ENCODE results near the gene SLC6A16.
"Not testable (repeated sequence)": the region's sequence is repeated elsewhere in the genome, so short reads cannot be mapped to it uniquely, and the experiment has no call there.

SLC6A16 gene

GRCh38 chr19:49324801-49325576 lies at the start of gene SLC6A16:
SLC6A16 (minus strand) TSS chr19:49325191; CDS start chr19:49311347, 13,844 bp downstream.
- DNase-seq: no peak

- DNase-seq: not testable (repeated sequence)
These were observed 48.2 kb upstream of the SLC6A16 start for GRCh38 chr19:49373174-49373573.

DNA sequence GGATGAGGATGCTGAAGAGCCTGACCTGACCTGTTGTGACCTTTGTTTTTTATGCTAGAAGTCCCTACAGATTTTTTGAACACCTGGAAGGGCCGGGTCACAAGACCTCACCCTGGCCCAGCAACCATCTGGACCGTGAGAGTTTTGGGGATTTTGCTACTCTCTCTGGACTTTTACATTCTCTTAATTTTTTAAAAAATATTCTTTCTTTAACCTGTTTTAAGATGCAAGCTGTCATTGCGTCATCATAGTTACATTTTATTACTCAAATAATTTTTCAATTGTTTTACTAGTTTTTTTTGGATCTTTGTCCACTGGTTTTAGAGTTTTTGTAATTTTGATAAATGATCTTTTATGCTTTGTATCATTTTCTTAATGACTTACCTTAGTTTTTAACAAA lies 46.2 kb upstream of the SLC6A16 start:
- no peak for DNase-seq

GRCh38 chr19:49368711-49369358 lies 43.8 kb upstream of the SLC6A16 start:
- DNase-seq: no peak

DNA sequence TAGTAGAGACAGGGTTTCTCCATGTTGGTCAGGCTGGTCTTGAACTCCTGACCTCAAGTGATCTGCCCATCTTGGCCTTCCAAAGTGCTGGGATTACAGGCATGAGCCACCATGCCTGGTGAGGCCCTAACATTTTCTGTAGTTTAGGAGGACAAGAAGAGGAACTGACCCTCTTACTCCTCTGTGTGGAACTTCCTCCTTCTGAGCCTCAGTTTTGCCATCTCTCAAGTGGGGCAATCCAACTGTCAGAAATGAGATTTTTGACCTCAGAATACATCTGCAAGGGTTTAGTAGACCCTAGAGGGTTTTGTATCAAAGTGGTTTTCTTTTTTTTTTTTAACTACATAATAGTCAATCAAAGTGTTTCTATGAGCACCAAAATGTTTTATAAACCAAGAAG lies 41.1 kb upstream of the SLC6A16 start:
- no peak for DNase-seq

- DNase-seq: peak; percentile 30
These were observed 39.2 kb upstream of the SLC6A16 start for GRCh38 chr19:49364083-49364737.

DNA sequence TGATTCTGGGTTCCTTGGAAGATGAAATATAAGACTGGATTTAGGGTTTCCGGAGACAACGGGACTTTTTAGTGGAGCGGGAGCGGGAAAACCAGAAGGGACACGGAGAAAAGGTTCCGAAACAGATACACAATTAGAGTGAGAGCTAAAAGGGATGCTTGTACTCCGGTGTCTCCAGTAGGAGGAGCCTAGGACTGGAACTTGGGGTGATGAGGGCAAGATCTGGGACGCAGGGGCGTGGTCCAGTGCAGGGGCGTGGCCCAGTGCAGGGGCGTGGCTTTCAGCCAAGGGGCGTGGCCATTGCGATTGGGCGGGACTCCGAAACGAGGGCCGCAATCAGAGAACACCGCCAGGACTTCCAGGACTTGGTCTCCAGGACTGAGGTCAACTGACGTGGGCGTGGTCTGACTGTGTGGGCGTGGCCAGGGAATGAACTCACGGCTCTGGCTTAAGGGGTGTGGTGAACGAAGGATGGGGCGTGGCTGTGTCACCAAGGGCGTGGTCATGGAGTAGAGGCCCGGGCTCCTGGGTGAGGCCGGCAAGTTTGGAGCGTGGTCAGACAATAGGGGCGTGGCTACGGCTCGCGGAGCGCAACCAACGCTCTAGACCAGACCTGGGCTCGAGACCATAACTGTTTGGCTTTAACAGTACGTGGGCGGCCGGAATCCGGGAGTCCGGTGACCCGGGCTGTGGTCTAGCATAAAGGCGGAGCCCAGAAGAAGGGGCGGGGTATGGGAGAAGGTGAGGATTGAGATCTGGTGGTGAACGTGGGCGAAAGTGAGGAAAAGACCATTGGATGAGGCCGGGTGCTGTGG lies 38.5 kb upstream of the SLC6A16 start, which contains the start of gene DKKL1:
Gene DKKL1, plus strand, starts transcription at position 610 of the 815 bp plus-strand sequence. Its CDS starts 122 bp downstream, at position 732.
- peak; percentile 98 for DNase-seq

DNA sequence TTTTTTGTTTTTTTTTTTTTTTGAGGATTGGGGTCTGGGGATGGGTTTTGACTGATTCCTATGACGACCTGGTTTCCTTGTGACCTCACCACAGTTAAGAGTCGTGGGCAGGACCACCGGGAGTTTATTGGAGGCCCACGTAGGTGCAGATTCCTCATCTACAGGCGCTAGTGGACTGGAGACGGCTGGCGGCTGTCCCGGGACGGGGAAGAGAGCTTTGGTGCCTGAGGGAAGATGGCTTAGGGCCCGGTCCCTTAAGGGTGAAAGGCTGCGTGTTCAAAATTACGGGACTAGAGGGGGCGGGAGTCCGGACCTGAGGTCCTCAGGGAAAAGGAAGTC lies 37.9 kb upstream of the SLC6A16 start:
- DNase-seq: peak; percentile 71

DNA sequence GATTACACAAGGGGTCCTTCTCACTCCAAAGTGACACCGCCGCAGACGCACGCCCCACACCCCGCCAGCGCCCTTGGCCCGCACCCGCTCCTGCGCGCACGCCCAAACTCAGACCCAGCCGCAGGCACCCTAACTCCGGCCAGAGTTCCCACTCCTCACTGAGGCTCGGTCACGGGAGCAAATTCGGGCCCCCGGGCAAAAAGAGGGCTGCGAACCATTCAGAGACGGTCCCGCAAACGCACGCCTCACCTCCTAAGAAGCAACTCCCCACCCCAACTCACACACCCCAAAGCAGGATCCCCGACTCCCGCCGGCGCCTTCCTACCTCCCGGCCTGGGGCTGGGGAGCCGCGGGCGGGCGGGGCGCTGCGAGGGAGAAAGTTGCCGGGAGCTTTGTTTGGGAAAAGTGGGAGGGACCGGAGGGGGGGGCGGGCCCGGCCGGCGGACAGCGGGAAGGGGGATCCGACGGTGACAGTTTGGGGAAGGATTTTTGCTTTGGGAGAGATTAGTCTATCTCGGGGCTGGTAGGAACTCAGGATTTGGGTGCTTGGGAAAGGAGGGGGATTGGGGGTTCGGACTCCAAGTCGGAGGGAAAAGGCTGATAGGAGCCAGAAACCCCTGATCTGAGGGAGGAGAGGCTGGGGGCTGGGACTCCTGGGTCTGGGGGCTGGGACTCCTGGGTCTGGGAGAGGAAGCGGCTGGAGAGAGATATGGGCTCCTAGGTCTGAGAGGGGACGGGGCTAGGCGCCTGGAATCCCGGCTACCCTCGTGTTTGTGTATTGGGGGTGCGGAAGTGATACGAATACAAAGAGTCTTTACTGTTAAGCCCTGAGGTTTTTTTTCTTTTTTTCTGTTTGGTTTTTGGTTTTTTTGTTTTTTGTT lies 37.3 kb upstream of the SLC6A16 start, which contains the start of gene TEAD2:
Gene TEAD2, minus strand, starts transcription at position 369 of the 881 bp plus-strand sequence. CDS start 2,341 bp downstream, outside the sequence.
- DNase-seq: peak; percentile 91

DNA sequence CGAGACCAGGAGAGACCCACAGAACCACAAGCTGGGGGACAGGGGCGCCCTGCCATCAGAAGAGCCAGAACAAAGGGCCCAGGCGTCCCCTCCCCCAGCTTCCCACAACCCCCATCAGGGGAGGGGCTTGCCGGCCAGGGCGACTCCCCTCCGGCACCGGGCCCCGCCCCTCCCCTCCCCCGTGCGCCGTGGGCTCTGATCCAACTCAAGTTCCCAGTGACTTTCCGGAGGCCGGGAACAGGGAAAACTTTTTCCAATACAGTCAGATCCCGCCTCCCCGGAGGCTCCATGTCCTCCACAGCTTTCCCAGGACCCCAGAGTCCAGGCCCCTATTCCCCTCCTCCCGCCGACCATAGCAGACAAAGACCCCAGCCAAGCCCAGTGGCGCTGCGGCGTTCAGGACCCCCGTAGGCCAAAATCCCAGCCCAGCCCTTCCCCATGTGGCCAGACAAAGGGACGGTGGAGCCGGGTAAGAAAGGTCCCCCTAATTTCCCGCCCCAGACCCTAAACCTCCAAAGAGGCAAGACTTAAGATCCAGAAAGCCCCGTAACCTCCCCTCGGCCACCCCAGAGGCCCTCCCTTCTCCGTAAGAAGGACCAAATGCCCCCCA lies 36.6 kb upstream of the SLC6A16 start:
- DNase-seq: peak; percentile 94

GRCh38 chr19:49359851-49360820 lies 35.1 kb upstream of the SLC6A16 start:
- no peak for DNase-seq

- DNase-seq: no peak
These were observed 32.2 kb upstream of the SLC6A16 start for GRCh38 chr19:49357186-49357585.

GRCh38 chr19:49356382-49356781 lies 31.4 kb upstream of the SLC6A16 start:
- DNase-seq: no peak

DNA sequence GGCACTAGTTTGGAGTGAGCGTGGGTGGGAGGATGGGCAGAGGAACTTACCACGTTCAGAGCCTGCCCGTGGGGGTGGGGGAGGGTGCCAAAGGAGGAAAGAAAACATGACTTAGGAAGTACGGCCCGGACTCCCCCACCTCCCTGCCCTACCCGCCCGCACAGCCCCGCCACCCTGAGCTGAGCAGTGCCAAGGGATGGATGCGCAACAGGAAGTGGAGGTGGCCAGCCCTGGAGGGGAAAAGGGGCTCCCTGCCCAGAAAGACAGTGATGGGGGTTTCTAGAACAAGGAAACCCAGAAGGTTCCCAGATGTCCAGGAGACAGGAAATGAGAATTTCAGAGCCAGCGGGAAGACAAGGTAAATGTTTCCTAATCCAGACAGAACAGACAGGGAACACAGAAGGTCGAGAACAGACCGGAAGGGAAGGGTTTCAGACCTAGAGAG lies 30.9 kb upstream of the SLC6A16 start:
- peak; percentile 67 for DNase-seq

DNA sequence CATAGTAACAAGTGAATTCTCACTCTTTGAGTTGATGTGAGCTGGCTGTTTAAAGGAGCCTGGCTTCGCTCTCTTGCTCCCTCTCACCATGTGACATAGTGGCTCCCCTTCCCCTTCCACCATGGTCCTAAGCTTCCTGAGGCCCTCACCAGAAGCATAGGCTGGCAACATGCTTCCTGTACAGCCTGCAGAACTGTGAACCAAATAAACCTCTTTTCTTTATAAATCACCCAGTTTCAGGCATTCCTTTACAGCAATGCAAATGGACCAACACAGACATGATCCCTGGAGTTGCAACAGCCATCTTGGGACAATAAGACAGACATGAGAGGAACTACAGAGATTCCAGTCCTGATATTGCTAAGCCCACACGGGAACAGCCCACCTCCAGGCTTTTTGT lies 24.6 kb upstream of the SLC6A16 start:
- DNase-seq: no peak

DNA sequence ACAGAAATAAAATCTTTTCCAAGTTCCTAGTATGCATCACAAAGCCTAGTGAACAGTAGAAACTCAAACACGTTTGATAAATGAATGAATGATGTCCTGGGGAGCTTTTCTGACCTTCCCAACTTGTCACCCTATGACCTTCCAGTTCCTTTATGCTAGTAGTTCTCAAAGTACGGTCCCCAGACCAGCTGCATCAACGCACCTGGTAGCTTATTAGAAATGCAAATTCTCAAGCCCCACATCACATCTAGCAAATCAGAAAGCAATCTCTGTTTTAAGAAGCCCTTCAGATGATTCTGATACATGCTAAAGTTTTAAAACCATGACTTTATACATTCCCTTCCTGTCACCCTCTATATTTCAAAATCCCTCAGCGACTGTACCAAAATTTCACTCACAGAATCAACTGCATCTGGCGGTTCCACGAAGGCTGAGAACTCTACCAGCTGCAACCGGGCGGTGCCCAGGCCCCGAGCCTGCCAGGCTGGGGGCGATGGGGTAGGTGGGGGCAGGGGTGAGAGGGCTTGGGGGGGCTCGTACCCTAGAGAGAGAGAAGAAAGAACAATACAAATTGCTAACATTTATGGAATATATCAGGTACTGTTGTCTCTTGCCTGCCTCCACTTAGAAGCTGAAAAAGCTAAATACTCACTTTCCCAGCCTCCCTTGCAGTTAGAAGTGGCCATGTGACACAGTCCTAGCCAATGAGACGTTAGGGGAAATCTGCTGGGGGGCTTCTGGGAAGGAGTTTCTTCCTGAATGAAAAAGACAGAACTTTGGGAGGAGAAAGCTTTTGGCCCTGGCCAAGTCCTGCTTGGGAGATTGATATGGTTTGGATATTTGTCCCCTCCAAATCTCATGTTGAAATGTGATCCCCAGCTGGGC lies 23.6 kb upstream of the SLC6A16 start:
- DNase-seq: no peak

DNA sequence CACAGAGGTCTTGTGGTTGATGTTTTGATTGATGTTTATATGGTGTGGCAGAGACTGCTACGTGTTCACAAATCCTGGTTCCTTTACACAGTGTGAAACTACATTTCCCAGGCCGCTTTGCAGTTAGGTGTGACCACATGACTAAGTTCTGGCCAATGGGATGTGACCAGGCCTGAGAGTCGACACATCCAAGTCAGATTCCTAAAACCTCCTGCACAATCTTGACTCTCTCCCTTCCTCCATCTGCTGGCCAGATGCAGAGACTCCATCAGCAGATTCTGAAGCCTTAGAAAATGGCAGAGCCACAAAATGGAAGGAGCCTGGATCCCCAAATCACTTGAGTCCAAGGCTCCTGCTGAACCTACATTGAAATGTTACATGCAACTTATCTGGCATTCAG lies 22.8 kb upstream of the SLC6A16 start:
- no peak for DNase-seq

GRCh38 chr19:49347191-49347590 lies 22.2 kb upstream of the SLC6A16 start:
- DNase-seq: no peak
